ENCODE measurements around the gene TRIM40.

The TRIM40 gene

DNA sequence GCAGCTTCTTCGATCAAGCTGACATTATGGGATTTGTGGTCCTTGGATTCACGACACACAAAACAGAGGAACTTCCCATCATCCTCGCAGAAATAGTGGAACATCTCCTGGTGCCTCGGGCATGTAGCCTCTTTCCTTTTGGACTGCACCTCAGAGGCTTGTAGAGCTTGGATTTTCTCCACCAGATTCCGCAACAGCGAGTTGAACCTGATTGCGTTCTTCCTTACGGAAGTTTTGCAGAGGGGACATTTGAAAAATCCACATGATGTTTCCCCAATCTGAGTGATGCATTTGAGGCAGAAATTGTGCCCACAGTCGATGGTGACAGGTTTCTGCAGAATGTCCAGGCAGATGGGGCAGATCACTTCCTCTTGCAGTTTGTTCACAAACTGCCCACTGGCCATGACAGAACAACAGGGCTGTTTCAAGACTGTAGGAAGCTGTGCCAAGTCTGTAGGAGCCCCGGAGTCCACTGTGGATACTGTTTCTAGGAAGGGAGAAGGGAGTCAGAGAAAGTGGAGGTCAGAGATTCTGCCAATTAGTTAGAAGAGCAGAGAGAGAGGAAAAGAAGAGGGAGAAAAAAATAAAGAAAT is 23.4 kb upstream of the TRIM40 start:
- no peak overlapping the region for H3K4me2 ChIP-seq (ENCODE audit: low read depth, low read length)
- no peaks in the 10 kb centered on the region for H3K27me3 ChIP-seq (replicated peaks; ENCODE audit: insufficient read depth, low read length)
- peaks cover 13% of the 10 kb centered on the region for H3K4me1 ChIP-seq (ENCODE audit: low read length)
- H4K20me1 ChIP-seq (ENCODE audit: insufficient read depth, low read length): no peaks in the 10 kb centered on the region
- TF ChIP-seq EZH2 (optimal IDR thresholded peaks at IDR 0.05; ENCODE audit: low read depth, low read length) (no peak), EZH2phosphoT487 (IDR thresholded peaks at IDR 0.05; ENCODE audit: low read length) (no peak)
- TF ChIP-seq, protein P1, sequence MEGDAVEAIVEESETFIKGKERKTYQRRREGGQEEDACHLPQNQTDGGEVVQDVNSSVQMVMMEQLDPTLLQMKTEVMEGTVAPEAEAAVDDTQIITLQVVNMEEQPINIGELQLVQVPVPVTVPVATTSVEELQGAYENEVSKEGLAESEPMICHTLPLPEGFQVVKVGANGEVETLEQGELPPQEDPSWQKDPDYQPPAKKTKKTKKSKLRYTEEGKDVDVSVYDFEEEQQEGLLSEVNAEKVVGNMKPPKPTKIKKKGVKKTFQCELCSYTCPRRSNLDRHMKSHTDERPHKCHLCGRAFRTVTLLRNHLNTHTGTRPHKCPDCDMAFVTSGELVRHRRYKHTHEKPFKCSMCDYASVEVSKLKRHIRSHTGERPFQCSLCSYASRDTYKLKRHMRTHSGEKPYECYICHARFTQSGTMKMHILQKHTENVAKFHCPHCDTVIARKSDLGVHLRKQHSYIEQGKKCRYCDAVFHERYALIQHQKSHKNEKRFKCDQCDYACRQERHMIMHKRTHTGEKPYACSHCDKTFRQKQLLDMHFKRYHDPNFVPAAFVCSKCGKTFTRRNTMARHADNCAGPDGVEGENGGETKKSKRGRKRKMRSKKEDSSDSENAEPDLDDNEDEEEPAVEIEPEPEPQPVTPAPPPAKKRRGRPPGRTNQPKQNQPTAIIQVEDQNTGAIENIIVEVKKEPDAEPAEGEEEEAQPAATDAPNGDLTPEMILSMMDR (IDR thresholded peaks at IDR 0.05; ENCODE audit: low read length): no peak
- no peak for DNase-seq
- H3K9me3 ChIP-seq (replicated peaks; ENCODE audit: insufficient read depth, low read length): no peaks in the 10 kb centered on the region
- H3F3A ChIP-seq (ENCODE audit: insufficient read depth, low read length): peaks cover 9% of the 10 kb centered on the region; the same call in 1 of the 2 replicates
- no peak overlapping the region for H3K9ac ChIP-seq (ENCODE audit: low read length)
- H3K4me3 ChIP-seq (ENCODE audit: low read length): no peak overlapping the region
- H3K27ac ChIP-seq (ENCODE audit: low read length): no peak overlapping the region
- H3K79me2 ChIP-seq (ENCODE audit: low read length): no peaks in the 10 kb centered on the region
- no peaks in the 10 kb centered on the region for H3K9me2 ChIP-seq (replicated peaks; ENCODE audit: insufficient read depth, low read length)
- H3K36me3 ChIP-seq (replicated peaks; ENCODE audit: insufficient read depth, low read length): no peaks in the 10 kb centered on the region
- no peak overlapping the region for H2AFZ ChIP-seq (ENCODE audit: low read length)

DNA sequence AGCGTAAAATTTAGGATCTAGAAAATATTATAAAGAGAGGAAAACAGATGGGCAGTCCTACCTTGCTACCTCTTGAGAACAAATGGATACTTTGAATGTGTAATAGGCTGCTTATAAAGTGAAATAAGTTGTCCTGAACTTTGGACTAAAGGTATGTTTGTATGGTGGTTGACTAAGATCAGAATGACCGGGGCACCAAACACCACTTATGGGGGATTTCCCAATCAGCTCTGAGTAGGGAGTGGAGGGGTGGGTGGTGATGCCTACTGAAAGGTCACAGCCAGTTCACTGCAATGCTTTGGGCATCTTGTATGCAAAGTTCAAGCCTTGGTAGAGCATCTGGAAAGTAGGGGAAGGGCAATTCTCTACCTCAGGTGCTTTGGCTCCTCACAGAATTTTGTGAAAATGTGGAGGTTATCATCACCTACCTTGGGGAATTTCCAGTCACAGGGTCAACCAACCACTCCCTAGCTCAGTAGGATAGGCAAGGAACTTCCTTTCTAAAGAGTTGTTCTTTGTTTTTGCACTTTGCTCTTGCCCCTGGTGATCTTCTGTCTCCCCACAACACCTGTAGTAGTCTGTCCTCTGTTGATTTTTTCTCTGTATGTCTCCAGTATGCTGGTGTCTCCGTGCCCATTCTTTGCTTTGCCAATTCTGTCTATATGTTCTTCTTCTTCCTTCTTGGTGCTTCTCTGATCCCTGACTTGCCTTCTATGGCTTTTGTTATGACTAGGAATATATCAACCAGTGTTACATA is 22.8 kb upstream of the TRIM40 start, which contains the start of gene TRIM31:
Gene TRIM31 (minus strand): TSS at position 88 of the 757 bp plus-strand sequence. CDS start 285 bp downstream, outside the sequence.
- Histone ChIP-seq H3K27me3 (replicated peaks; ENCODE audit: insufficient read depth, low read length) (no peaks in the 10 kb centered on the region), H4K20me1 (ENCODE audit: insufficient read depth, low read length) (no peaks in the 10 kb centered on the region), H3K79me2 (ENCODE audit: low read length) (no peaks in the 10 kb centered on the region), H3K27ac (ENCODE audit: low read length) (no peak within 1 kb of the TSS), H3K9me2 (replicated peaks; ENCODE audit: insufficient read depth, low read length) (no peaks in the 10 kb centered on the region), H3K36me3 (replicated peaks; ENCODE audit: insufficient read depth, low read length) (no peaks in the 10 kb centered on the region), H3F3A (ENCODE audit: insufficient read depth, low read length) (peaks cover 9% of the 10 kb centered on the region; the same call in 1 of the 2 replicates), H3K4me3 (ENCODE audit: low read length) (no peak within 1 kb of the TSS), H3K9me3 (replicated peaks; ENCODE audit: insufficient read depth, low read length) (no peaks in the 10 kb centered on the region), H3K4me2 (ENCODE audit: low read depth, low read length) (peak within 1 kb of the TSS; percentile 27; the same call in 1 of the 2 replicates), H3K4me1 (ENCODE audit: low read length) (peaks cover 13% of the 10 kb centered on the region), H2AFZ (ENCODE audit: low read length) (no peak within 1 kb of the TSS), H3K9ac (ENCODE audit: low read length) (no peak within 1 kb of the TSS)
- no peak for TF ChIP-seq EZH2 (optimal IDR thresholded peaks at IDR 0.05; ENCODE audit: low read depth, low read length)
- TF ChIP-seq EZH2phosphoT487 (IDR thresholded peaks at IDR 0.05; ENCODE audit: low read length): no peak
- TF ChIP-seq, protein P1 (IDR thresholded peaks at IDR 0.05; ENCODE audit: low read length): no peak
- peak; percentile 80 for DNase-seq

- no peak overlapping the region for H3K4me3 ChIP-seq (ENCODE audit: low read length)
- TF ChIP-seq, protein P1 (IDR thresholded peaks at IDR 0.05; ENCODE audit: low read length): no peak
- no peak for TF ChIP-seq EZH2 (optimal IDR thresholded peaks at IDR 0.05; ENCODE audit: low read depth, low read length)
- no peak for TF ChIP-seq EZH2phosphoT487 (IDR thresholded peaks at IDR 0.05; ENCODE audit: low read length)
- H3K27me3 ChIP-seq (replicated peaks; ENCODE audit: insufficient read depth, low read length): no peaks in the 10 kb centered on the region
- H3K9me3 ChIP-seq (replicated peaks; ENCODE audit: insufficient read depth, low read length): no peaks in the 10 kb centered on the region
- H3K27ac ChIP-seq (ENCODE audit: low read length): no peak overlapping the region
- H3K4me2 ChIP-seq (ENCODE audit: low read depth, low read length): peak overlapping the region; percentile 27; the same call in 1 of the 2 replicates
- peaks cover 9% of the 10 kb centered on the region; the same call in 1 of the 2 replicates for H3F3A ChIP-seq (ENCODE audit: insufficient read depth, low read length)
- H3K36me3 ChIP-seq (replicated peaks; ENCODE audit: insufficient read depth, low read length): no peaks in the 10 kb centered on the region
- H3K9ac ChIP-seq (ENCODE audit: low read length): no peak overlapping the region
- DNase-seq: no peak
- H3K4me1 ChIP-seq (ENCODE audit: low read length): peaks cover 13% of the 10 kb centered on the region
- H2AFZ ChIP-seq (ENCODE audit: low read length): no peak overlapping the region
- no peaks in the 10 kb centered on the region for H3K9me2 ChIP-seq (replicated peaks; ENCODE audit: insufficient read depth, low read length)
- no peaks in the 10 kb centered on the region for H4K20me1 ChIP-seq (ENCODE audit: insufficient read depth, low read length)
- H3K79me2 ChIP-seq (ENCODE audit: low read length): no peaks in the 10 kb centered on the region
Measured at GRCh38 chr6:30113841-30114240, 22.1 kb upstream of the TRIM40 start.

All from MM.1S (cell line).